Measurements from ENCODE around the gene EVC2.

EVC2 gene

GRCh38 chr4:5552451-5552850, 155.9 kb downstream of the EVC2 start:
- no peak for DNase-seq

GRCh38 chr4:5547651-5548249, 160.6 kb downstream of the EVC2 start:
- no peak for DNase-seq

DNA sequence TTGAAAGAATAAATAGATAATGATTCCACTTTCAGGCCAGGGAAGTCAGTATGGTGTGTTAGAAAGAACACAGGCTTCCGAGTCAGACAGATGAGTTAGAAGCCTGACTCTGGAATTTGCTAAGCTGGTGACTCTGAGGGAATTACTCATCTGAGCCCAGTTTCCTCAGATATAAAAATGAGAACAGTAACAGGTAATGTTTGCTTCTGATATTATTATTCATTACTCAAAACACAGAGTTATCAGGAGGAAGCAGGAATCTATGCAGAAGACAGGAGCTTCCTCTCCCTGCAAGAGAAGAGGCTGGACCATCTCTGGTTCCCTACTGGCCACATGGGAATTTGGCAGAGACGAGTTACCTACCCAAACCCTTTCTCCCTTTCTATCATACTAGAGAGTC, 163.1 kb downstream of the EVC2 start:
- no peak for DNase-seq

DNA sequence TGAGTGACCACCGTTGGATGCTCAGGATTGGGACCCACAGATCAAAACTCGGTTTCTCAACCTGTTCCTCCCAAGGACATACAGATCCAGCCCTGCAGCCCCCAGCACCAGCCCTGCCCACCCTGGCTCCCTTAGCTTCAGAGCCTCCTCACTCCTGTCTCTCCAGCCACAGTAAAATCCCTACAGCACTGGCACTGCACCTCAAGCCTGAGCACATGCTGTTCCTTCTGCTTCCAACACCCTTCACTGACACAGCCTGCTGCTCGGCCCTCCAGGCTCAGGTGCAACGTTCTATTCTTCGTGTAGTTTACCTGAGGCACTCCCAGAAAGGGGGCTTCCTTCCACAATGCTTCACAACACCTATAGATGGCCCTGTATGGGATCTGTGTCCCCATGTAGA, 163.6 kb downstream of the EVC2 start:
- no peak for DNase-seq

- no peak for DNase-seq
Observed at GRCh38 chr4:5543681-5544080, 164.7 kb downstream of the EVC2 start.

DNA sequence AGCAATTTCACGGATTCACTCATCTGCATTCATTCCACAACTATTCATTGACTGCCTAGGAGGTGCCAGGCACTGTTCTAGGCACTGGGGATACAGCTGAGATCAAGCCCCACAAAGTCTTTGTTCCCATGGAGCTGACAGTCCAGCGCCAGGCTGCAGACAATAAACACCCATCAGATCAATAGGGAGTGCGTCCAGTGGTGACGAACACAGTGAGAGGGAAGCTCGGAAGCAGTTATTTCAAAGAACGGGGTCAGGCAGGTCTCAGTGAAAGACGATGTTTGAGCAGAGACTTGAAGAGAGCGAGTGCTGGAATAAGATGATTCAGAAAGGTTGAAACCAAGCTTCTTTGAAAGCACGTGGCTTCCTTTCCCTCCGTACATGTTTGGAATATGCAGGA, 167.2 kb downstream of the EVC2 start:
- no peak for DNase-seq

DNA sequence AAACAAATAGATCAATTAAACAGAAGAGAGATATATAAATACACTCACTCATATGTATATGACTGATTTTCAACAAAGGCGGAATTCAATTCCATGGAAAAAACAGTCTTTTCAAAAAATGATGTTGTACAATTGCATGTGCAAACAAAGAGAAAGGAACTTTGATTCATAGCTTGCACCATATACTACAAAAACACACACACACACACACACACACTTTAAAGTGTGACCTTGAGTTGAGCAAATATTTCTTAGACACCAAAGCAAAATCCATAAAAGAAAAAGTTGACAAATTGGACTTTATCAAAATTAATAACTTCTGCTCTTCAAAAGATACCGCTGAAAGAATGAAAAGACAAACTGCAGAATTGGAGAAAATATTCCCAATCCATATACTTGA, 168.8 kb downstream of the EVC2 start:
- no peak for DNase-seq

DNA sequence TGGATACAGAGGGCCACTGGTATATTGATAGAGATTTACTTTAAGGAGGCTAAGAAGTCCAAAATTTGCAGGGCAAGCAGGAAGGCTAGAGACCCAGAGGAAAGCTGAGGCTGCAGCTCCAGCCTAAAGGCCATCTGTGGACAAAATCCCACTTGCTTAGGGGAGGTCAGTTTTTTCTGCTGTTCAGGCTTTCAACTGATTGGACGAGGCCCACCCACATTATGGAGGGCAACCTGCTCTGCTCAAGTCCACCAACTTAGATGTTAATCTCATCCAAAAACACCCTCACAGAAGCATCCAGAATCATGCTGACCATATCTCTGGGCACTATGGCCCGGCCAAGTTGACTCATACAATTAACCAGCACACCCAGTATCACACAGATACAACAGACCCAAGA, 176.3 kb downstream of the EVC2 start:
- no peak for DNase-seq

DNA sequence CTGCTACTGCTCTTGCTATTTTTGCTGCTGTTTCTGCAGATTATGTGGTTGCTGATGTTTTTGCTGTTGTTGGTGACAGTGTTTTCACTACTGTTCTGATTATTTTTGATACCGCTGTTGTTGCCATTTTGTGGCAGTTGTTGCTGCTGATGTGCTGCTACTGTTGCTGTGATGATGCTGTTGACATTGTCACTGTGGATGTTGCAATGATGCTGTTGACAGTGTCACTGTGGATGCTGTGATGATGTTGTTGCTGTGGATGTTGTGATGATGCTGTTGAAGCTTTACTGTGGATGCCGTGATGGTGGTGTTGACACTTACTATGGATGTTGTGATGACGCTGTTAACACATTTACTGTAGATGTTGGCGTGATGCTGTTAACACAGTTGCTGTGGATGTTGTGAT, 180.3 kb downstream of the EVC2 start:
- no peak for DNase-seq

DNA sequence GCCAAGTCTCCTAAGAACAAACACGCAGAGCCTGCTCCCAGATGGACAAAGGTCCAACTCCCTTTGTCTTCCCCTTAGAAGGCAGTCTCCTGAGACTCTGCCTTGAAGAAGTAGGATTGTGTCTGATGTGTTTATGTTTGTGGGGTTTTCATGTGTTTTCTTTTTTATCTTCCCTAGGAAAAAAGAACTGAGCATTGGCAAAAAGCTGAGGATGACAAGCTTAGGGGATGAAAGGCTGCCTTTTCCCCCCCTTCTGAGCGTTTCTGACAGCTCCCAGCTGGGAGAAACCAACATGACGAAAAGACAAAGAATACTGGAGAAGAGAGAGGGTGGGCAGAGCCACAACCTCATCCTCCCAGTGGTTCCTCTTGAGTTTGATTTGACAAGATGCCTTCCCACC, 181.1 kb downstream of the EVC2 start:
- DNase-seq = no peak

DNA sequence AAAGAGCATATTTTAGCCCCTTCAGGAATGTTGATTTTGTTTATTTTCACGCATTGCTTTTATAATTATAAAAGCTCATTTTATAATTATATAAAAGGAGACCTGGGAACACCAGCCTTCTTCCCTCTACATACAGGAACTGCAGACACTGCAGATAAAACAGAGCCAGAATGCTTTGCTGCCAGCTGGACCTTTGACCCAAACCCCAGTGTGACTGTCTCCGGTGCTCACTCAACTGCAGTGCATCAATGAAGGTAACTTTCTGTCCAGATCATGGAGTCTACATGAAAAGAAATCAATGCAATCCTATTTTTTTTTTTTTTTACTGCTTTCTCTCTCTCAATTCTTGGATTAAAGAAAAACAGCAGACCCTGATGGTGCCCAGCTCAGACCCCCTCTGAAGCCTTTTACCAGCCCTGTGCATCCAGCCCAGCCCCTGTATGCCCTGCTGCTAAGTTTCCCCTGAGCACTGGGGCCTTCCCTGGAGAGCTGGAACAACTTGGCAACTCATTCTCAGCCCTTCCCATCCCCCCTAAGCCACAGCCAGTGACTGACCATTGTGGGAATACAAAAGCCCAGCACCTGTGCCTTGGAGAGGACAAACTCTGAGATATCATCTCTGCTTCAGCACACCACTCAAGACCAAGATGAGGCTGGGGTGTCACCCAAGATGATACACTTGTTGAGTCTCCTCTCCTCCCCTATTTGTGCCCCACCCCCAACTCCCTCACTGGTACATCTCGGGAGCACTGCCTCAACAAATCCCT, 182.1 kb downstream of the EVC2 start:
- DNase-seq = no peak

DNA sequence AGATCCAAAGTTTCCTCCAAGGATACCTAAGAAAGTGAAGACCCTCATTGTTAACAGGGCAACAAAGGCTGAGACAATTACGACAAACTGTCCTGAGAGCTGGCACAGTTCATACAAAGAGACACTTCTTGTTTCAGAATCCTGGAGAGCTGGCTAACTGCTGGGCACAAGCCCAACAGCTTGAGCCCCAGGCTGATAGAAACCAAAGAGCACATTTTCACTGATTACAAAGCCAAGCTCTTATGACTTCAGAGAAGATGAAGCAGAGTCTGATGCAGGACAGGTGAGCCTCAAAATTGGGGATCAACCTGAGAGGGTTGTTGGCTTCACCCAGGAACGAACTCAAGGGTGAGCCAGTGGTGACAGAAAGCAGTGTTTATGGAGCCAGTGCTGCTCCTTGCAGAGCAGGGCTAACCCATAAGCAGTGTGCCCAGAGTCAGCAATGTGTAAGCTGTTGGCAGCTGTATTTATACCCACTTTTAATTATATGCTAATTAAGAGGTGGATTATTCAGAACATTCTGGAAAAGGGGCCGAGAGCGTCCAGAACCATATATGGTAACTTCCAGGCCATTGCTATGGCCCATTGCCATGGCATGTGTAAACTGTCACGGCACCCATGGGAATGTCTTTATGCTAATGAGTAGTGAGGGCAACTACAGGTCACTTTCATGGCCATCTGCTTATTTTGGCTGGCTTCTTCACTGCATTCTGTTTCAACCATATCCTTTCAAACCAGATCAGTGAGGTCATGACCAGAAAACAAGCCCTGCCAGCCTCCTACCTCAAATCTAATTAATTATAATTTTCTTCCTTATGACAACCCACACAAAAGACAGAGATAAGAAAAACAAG, 183.7 kb downstream of the EVC2 start:
- no peak for DNase-seq

GRCh38 chr4:5517372-5517771, 191.0 kb downstream of the EVC2 start:
- no peak for DNase-seq

DNA sequence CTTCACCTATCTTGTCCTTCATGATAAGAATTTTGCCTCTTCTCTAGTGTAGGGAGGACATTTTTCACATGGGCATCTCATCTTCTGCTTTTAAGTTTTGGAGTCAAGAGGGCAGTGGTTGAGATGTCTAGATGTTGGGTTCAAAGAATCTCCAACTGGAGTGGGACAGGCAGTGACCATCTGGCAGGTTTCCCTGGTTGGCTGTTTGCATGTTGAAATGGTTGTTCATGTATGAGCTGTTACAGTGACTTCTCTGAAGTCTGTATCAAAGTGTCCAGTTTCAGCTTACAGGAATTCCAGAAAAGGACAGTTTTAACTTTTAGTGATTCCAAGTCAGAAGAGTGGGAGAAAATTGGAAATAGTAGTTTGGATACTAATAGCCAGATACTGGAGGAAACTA, 192.7 kb downstream of the EVC2 start:
- DNase-seq = no peak
